HG02884 (cell line): ENCODE data around the gene RBL2.

Source experiments
- ATAC-seq: cut with Tn5 transposase; IDR thresholded peaks from one replicate; pipeline ENCODE4 v1.9.1; 2021; ENCODE audit warnings: mild to moderate bottlenecking, moderate library complexity; ENCODE audit not compliant: unreplicated experiment

RBL2 gene

DNA sequence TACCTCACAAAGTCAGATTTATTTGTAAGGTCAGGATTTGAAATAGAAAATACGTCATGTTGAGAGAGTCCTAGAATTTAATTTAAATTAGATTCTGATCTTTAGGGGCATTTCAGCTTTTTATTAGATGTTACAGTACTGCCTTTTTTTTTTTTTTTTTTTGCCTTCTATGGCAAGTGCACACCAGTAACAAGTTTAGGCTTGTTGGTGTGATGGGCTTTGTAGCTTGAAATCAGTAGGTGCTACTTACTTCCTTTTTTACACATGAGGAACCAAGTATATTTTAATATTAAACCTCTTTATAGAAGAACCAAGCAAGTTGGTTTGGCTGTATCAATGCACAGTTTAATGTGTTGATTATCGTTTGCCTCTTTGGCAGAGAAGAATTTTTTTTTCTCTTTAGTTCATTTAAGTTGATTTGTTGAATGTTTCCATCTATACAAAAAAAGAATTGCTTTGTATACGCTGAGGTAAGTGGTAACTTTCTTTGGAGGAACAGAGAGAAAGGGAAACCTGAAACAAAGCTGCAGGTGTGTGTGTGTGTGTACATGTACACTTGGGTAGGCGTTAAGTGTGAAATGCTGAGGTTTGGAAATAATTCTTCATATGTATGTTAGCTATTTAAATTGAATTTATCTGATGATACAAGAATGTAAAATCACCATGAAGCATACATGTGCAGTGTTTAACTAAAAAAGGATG, 15.7 kb downstream of the RBL2 start:
- ATAC-seq: no peak

DNA sequence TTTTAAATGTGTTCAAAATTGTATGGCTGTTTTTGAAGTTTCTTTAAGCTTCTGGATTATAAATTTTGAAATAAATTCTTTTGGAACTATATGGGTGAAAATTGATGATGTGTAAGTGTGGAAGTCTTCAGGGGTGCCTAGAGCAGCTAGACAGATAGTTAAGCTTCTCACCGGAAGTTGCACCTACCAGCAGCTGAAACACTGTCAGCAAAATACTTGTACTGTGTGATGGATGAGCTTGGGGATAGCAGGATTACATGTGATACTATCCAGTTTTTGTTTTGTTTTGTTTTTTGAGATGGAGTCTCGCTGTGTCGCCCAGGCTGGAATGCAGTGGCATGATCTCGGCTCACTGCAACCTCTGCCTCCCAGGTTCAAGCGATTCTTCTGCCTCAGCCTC, 19.7 kb downstream of the RBL2 start:
- ATAC-seq: no peak

DNA sequence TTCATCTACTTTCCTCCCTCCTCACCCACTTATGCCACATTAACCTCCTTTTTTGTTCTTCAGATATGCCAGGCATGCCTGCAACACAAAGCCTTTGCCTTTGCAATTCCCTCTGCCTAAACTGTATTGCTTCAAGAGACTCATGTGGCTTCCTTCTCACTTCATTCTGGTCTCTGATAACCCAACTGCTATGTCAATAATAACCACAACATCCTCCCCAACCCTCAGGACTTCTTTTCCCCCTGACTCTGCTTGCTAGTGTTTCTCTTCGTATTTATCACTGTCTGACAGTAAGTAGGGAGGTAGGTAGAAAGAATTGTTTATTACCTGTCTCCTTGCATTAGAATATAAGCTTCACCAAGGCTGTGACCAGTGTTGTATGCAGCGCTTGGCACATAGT, 22.4 kb downstream of the RBL2 start:
- ATAC-seq: no peak

DNA sequence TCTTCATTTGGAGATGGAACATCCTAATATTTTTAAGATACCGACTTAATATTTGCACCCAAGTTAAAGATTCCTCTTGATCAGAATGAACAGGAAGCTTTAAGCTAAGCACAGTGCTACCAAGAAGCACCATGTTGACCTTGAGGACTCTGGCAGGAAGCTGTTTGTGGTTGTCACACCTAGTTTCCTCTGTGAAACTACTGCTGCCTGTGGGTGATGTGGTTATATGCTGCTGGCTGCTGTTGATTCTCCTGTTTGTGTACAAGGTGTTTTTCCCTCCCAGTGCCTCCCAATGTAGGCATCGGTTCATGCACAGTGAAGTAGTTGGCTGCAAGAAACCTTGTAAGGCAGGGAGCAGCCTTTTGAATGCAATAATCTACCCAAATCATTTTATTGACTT, 23.4 kb downstream of the RBL2 start:
- peak; percentile 100 for ATAC-seq

DNA sequence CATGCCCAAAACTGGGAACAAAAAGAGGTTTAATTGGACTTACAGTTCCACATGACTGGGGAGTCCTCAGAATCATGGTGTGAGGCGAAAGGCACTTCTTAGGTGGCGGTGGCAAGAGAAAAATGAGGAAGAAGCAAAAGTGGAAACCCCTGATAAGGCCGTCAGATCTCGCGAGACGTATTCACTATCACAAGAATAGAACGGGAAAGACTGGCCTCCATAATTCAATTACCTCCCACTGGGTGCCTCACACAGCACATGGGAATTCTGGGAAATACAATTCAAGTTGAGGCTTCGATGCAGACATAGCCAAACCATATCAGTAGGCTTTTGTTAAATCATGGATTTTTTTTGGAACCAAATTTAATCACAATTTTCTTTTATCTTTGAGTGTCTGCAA, 24.4 kb downstream of the RBL2 start:
- ATAC-seq: no peak

DNA sequence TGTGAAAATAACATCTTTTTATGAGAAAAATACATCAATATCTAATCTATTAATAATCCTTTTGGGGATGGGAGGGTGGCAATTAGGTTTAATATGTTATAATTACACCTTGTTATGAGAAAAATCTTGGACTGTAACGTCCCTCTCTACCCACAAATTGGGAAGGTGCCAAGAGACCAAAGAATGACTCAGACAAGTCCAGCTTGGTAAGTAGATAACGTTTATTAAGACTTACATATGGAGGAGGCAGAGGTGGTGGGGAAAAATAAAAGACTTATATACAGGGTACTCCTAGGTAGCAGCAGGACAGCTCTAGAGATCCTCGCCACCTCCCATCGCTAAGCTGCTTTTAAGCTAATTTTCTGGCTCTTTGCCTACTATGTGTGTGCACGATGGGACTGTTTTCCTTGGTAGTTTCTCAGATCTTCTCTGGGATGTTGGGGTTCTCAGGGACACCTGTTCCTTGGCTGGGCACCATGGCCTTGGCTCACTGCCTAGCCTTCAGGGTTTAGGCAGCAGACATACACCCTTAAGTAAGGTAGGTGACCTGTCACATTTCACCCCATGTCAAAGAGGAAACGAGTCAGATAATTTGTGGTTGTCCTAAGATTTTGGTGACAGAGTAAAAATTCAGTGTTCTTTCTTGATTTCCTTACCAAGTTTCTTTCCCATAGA, 31.5 kb downstream of the RBL2 start:
- ATAC-seq: no peak

DNA sequence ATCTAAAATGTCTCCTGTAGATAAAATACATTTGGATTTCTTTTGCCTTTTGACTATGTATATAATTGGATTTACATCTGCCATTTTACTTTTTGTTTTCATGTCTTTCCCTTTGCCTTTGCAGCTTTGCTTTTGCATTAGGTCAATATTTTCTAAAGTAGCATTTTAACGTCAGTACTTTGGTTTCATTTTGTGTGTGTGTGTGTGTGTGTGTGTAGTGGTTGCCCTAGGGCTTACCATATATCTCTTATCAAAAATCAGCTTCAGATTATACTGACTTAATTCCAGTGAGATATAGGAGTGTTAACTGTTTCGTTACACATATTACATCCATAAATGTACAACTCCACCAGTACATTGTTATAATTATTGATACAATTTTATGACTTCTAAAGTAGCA, 42.6 kb downstream of the RBL2 start:
- no peak for ATAC-seq

DNA sequence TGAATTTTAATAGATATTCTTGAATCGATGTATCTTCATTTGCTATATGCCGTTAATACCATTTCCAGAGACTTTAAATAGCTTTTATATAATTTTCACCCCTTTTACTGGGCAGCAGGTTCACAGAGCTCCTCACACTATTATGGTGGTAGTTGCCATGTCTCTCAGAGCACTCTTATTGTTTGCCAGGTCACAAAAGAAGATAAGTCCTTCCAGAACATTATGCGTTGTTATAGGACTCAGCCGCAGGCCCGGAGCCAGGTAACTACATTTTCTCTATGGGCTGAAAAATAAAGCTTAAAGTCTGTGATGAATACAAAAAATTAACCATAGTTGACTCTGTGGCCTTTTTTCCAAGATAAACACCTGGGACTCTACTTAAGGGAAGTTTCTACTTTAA, 44.7 kb downstream of the RBL2 start:
- no peak for ATAC-seq

DNA sequence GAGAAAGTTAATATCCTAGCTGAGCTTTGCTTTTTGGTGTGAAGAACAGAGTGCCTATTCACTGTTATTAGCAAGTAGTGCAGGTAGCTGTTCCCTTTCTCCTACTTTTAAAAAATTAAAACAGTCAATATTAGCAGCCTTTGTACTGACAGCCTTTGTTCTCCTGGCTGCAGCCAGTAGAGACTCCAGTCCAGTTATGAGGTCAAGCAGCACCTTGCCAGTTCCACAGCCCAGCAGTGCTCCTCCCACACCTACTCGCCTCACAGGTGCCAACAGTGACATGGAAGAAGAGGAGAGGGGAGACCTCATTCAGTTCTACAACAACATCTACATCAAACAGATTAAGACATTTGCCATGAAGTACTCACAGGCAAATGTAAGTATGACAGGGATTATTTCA, 46.1 kb downstream of the RBL2 start:
- no peak for ATAC-seq

DNA sequence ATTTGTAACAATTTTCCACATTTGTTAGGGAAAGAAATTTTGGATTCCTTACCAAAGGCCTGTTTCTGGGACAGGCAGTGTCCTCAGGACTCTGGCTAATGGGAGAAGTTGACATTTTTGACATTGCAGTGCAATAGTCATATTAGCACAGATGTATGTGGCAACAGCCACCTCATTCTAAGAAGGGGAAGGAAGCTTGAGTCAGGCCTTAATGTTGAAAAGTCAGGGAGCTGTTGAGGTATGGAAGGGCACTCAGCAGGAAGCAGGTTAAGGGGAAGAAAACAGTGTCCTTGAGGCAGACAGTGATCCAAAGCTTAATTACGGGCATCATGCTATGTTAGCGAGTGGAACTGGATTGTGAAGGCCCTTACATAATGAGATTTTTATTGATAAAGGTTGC, 47.9 kb downstream of the RBL2 start:
- no peak for ATAC-seq

DNA sequence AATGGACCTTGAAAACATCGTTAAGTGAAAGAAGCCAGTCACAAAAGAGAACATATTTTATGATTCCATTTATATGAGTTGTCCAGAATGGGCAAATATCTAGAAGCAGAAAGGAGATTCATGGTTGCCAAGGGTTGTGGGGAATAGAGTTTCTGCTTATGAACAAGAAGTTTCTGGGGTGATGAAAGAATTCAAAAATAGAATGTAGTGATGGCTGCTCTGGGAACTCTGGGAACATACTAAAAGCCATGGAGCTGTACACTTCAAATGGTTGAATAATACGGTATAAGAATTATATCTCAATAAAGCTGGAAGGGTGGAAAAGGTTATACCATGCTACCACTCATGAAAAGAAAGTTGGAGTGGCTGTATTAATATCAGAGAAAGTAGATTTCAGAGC, 50.3 kb downstream of the RBL2 start:
- no peak for ATAC-seq

DNA sequence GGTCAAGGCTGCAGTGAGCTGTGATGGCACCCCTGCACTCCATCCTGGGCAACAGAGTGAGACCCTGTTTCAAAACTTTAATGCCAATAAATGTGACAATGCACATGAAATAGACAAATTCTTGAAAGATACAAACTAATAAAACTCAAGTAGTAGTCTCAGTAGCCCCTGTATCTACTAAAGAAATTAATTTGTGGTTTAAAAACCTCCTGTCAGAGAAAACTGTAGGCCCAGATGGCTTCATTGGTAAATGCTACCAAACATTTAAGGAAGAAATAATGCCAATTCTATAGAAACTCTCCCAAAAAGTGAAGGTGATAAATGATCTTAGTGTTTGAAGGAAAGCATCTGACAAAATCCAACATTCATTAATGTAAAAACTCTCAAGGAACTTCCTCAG, 52.0 kb downstream of the RBL2 start:
- no peak for ATAC-seq

DNA sequence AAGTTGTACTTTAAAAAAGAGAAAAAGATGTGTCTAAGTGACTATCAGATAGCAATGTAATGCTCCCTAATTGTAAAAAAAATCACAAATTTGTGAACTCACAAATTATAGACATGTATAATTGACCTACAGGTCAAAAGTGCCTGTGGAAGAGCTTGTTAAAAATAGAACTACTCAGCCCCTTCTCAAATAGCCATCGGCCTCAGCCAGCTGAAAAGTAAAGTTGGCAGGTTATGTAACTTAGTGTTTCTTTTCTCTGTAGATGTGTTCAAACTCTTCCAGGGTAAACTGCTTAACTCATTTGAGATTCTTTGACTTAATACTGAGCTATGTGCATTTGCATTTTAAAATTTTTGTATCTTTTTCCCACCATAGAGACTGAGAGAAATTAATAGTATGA, 55.5 kb downstream of the RBL2 start:
- no peak for ATAC-seq

DNA sequence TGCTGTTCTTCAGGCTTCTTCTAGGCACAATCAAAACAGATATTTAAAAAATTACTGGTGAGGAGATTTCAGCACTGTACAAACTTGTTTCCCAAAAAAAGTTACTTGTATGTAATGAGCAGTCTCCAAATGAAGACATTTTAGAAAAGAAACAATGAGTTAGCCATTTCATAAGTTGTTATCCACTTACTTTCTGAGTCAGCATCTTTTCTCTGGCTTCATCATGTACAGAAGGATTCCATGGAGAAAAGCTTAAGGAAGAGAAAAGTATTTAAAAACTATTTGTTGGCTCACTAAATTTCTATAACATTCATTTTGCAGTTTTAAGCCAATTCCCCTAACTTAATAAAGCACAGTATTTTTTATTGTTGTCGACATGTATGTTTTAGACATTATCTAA, 58.2 kb downstream of the RBL2 start:
- ATAC-seq: no peak

DNA sequence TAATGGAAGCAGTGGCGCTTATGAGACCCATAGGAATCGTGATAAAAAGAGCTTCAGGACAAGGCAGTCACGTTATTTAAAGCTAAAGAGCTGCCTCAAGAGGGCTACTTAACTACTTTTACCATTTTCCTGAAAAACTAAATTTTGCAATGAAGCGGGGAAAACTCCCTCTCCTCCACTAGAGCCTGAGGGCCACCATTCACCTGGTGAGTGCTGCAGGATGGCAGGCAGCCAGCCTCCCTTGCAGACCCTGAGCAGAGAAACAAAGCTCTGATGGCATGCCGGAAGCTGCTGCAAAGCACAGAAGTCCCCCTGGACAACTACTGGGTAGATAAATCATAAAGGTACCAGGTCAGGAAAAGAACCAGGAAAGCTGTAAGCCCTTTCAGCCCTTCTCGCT, 60.4 kb downstream of the RBL2 start:
- no peak for ATAC-seq

DNA sequence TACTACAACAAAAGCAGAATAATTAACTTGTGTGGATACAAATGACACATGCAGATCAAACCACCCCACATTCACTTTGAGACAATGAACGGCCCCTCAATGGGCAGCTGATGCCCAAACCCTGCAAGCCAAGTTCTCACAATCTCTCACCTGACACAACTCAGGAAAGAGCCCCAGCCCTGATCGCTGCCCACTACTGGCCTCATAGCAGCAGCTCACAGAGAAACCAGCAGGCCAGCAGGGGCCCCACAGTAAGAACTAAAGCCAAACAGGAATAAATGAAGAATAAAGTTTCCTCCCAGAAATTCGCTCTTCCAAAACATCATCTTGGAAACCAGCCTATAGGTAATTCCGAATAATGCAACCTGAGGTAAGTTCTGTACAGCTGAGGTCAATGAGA, 61.1 kb downstream of the RBL2 start:
- no peak for ATAC-seq

DNA sequence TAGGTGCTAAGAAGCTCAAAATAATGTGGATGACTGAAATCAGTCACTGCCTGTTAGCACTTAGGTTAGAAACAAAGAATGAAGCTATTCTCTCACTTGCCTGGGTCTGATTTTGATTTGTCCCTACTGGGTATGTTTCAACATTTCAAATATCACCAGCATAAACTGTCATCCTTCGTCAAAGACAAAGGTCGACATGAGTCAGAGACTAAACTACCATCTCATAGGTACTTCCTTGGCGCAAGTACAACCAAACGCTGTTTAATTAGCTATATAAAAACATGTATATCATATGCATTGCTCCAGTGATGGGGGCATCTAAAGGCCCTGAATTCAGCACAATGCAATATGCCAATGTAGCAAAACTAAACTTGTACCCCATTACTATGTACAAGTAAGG, 64.7 kb downstream of the RBL2 start:
- no peak for ATAC-seq

DNA sequence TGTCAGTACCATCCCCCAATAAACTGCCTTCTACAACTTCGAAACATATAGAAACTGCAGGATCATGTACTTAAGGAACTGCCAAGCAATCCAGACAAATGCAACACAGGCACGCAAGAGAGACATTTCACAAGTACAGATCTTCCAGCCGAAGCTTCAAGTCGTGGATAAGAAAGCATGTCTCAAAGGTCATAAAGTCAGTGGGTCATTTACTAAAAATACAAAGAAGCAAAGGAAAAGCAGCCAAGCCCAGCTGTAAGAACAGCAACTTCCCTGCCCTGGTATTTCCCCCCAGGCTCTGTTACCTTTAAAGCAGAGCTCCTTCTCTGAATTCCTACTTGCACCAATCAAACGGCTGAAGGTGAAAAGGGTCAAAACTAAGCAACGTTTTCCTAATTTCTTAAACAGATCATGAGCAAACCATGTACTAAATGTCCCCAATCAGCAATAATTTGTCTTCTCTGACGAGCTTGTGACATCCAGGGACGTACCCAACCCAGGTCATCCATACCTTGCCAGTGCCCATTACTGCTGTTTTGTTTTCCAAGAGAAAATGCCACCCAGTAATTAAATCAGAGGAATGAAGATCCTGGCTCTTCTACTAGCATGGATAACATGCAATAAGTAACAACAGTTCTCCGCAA, 67.1 kb downstream of the RBL2 start:
- no peak for ATAC-seq

DNA sequence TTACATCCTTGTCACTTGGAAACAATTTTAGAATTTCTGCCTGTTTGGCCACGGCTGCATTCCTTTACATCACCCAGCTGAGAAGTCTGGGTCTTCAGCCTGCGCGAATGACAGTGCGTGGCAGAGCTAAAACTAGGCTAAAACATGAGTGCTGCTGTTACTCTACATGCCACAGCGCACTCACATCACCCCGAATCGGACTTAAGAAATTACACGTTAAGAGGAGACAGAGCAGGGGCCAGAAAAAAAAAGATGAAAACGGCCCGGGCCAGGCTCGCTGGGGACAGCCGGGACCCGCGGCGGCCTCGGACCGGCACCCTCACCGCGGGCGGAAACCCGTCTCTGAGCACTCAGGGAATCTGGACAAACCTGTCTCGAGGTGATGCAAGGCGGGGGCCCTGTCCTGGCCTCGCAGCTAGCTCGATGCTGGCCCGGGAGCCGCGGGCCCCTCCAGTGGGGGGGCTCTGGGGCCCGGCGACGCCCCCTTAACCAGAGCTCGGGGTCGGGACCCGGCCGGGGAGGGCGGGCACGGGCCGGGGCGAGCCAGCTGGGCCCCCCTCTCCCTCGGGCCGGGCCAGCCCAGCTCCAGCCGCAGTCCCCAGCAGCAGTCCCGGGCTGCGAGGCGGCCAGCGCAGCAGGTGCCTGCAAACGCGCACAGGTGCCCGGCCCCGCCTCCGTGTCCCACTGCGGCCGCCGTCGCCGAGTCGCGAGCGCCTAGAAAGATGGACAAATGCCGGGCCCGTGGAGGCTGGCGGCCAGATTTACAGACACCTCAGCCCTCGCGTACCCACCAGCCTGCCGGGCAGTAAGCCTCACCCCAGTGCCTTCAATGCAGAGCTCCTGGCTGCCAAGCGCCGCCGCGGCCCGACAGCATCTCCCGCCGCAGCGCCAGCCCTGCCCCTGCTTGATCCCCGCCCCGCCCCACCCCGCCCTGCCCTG, 68.3 kb downstream of the RBL2 start, which contains the start of gene AKTIP:
TSS of gene AKTIP (minus strand) at position 879 of the 939 bp plus-strand sequence. CDS start 2,950 bp downstream, outside the sequence.
- ATAC-seq: peak; percentile 25

DNA sequence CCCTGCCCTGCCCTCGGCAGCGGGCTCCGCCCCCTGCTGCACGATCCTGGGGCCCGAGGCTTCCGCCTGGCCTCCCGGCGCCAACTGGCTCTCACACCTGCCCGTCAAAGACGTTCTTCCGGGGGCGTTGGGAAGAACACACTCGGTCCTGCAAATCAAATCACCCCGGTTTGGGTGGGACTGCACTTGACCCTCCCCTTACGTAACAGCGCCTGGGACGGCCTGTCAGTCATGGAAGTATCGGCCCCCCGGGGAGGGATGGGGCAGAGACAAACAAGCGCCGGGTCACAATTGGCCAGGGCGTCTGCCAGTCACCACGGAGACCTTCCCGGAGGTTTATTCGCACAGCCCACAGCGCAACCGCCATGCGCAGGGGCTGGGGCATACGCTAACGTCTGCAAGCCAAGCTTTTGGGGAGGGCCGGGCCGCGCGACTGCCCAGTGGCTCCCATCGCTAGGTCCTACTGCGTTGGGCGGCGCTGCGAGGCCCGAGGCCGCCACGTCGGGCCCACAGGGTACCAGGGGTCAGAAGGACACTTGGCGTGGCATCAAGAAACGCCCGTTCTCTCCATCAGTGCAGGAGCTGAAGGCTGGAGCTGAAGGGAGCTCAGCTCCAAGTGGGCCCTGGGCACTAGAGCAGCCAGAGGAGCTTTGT, 69.1 kb downstream of the RBL2 start:
- peak; percentile 95 for ATAC-seq
